A673 (cell line): Measurements from ENCODE around the gene KANTR. TPM values are rescaled to one million over a fixed set of nuclear protein-coding genes. Genes with fewer than 3 reads are reported as not detected.
A peak's percentile ranks its signal among the peaks of the same experiment; 100 is the strongest.

Source experiments
- BruUV-seq: library from RNA; stranded (reverse); fragments of 400-500 nt; replicated peaks from 2 replicates; lab custom pipeline; 2021; lab: Mats Ljungman, UMichigan
- CTCF ChIA-PET: fragments of 300-600 bp; sonication (Branson Sonifier 250); formaldehyde crosslinking; loops from one replicate; lab custom pipeline; 2022; ENCODE audit warnings: antibody characterized with exemption; lab: Charles Lee
- POLR2A ChIA-PET: fragments of 300-600 bp; sonication (Branson Sonifier 250); formaldehyde crosslinking; loops from one replicate; lab custom pipeline; 2022; ENCODE audit warnings: antibody characterized with exemption; ENCODE audit not compliant: low non-redundant PET; lab: Charles Lee
- DNase-seq: peaks from one replicate; pipeline ENCODE4 v3.0.0-alpha.2; 2015; ENCODE audit warnings: low spot score
- H3K27ac ChIP-seq: fragments of 200-600 bp; sonication (generic); 2 replicates; pipeline ENCODE4 v1.5.1; 2016; ENCODE audit warnings: mixed run types, low read depth, mild to moderate bottlenecking, mixed read lengths, antibody characterized with exemption, low read length; ENCODE audit not compliant: poor library complexity, severe bottlenecking
- H3K27me3 ChIP-seq: fragments of 200-600 bp; sonication (generic); replicated peaks from 2 replicates; pipeline ENCODE4 v1.6.1; 2017; ENCODE audit warnings: mixed run types, low read depth, mild to moderate bottlenecking, mixed read lengths, antibody characterized with exemption, low read length; ENCODE audit not compliant: insufficient read depth, poor library complexity
- H3K36me3 ChIP-seq: fragments of 200-600 bp; sonication (generic); 2 replicates; pipeline ENCODE4 v1.6.1; 2016; ENCODE audit warnings: mixed run types, mild to moderate bottlenecking, mixed read lengths, antibody characterized with exemption, low read length; ENCODE audit not compliant: insufficient read depth, poor library complexity, severe bottlenecking
- H3K4me1 ChIP-seq: fragments of 200-600 bp; sonication (generic); 2 replicates; pipeline ENCODE4 v1.6.1; 2017; ENCODE audit warnings: mixed run types, mild to moderate bottlenecking, mixed read lengths, antibody characterized with exemption, low read length; ENCODE audit not compliant: insufficient read depth, poor library complexity, severe bottlenecking
- H3K4me3 ChIP-seq: fragments of 200-600 bp; sonication (generic); 2 replicates; pipeline ENCODE4 v1.5.1; 2016; ENCODE audit warnings: low read depth, mixed run types, mild to moderate bottlenecking, mixed read lengths, low read length; ENCODE audit not compliant: poor library complexity, severe bottlenecking
- H3K9me3 ChIP-seq: fragments of 200-600 bp; sonication (generic); 2 replicates; pipeline ENCODE4 v1.6.1; 2016; ENCODE audit warnings: mixed run types, low read depth, mild to moderate bottlenecking, mixed read lengths, antibody characterized with exemption, low read length; ENCODE audit not compliant: poor library complexity, severe bottlenecking
- EZH2 ChIP-seq: fragments of 200-600 bp; sonication (generic); IDR thresholded peaks from 2 replicates; pipeline ENCODE4 v1.6.1; 2017; ENCODE audit warnings: borderline replicate concordance, low read depth, mild to moderate bottlenecking, mixed read lengths, antibody characterized with exemption, low read length; ENCODE audit not compliant: poor library complexity, severe bottlenecking
- intact Hi-C: fragments of 100-400 bp; cut with micrococcal nuclease; formaldehyde crosslinking; loops from one replicate; pipeline ENCODE4 v1.10.0; 2022; ENCODE audit not compliant: unreplicated experiment
- total RNA-seq: library from RNA; stranded (reverse); gene quantifications from 2 replicates; pipeline ENCODE4 v1.2.3, GENCODE V29; 2021
- TF ChIP-seq, protein P1 (sequence below): fragments of 300-800, 200-600 bp; sonication (generic); conservative IDR thresholded peaks from 2 replicates; pipeline ENCODE4 v1.5.1; 2017; ENCODE audit warnings: low read depth, mild to moderate bottlenecking, antibody characterized with exemption, low read length, moderate library complexity, mixed read lengths

The KANTR gene
- total RNA-seq, 1 experiment from 2014 or later: 15.4 TPM

GRCh38 chrX:53171356-53171755 is 77.4 kb downstream of the KANTR start:
- Histone ChIP-seq H3K27me3 (no peaks in the 10 kb centered on the region), H3K9me3 (peaks cover 3% of the 10 kb centered on the region), H3K27ac (no peak overlapping the region), H3K4me3 (no peak overlapping the region), H3K36me3 (no peaks in the 10 kb centered on the region), H3K4me1 (no peaks in the 10 kb centered on the region)
- ChIA-PET POLR2A (no interaction called here), CTCF (no interaction called here)
- intact Hi-C loops: no loop called here
- BruUV-seq: no TSS peak
- no peak for DNase-seq
- TF ChIP-seq, protein P1, sequence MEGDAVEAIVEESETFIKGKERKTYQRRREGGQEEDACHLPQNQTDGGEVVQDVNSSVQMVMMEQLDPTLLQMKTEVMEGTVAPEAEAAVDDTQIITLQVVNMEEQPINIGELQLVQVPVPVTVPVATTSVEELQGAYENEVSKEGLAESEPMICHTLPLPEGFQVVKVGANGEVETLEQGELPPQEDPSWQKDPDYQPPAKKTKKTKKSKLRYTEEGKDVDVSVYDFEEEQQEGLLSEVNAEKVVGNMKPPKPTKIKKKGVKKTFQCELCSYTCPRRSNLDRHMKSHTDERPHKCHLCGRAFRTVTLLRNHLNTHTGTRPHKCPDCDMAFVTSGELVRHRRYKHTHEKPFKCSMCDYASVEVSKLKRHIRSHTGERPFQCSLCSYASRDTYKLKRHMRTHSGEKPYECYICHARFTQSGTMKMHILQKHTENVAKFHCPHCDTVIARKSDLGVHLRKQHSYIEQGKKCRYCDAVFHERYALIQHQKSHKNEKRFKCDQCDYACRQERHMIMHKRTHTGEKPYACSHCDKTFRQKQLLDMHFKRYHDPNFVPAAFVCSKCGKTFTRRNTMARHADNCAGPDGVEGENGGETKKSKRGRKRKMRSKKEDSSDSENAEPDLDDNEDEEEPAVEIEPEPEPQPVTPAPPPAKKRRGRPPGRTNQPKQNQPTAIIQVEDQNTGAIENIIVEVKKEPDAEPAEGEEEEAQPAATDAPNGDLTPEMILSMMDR: 0 out of 2 replicates have a peak, but pooled peaks have one; percentile 14
- TF ChIP-seq EZH2: no peak

Other genes starting within 250 kb of the KANTR start
- gene XAGE3, start 226.1 kb upstream of the KANTR start, total RNA-seq: not detected in 2 replicates
- 18.3 and 21.8 TPM in 2 replicates for gene FAM156B, start 196.8 kb upstream of the KANTR start, total RNA-seq
- gene FAM156A, start 135.6 kb upstream of the KANTR start, total RNA-seq: 47.2 and 48.2 TPM in 2 replicates
- 5.3 and 5.9 TPM in 2 replicates for gene GPR173, start 45.4 kb upstream of the KANTR start, total RNA-seq
- 25.0 and 30.0 TPM in 2 replicates for gene TSPYL2, start 11.8 kb upstream of the KANTR start, total RNA-seq
- gene KDM5C, start 131.1 kb downstream of the KANTR start, total RNA-seq: 177 and 178 TPM in 2 replicates
- gene IQSEC2, start 187.4 kb downstream of the KANTR start, total RNA-seq: 8.1 and 8.9 TPM in 2 replicates